Activated gamma-delta T cell treated with anti-CD3 and anti-CD28 coated beads, Interleukin-2, amount 50 U/mL, for 16 hours (primary cell): ENCODE results near the gene SIX4.

ENCODE experiments used
- DNase-seq: peaks from one replicate; pipeline ENCODE4 v3.0.0-alpha.2; 2020; ENCODE audit warnings: low read depth

SIX4 gene

DNA sequence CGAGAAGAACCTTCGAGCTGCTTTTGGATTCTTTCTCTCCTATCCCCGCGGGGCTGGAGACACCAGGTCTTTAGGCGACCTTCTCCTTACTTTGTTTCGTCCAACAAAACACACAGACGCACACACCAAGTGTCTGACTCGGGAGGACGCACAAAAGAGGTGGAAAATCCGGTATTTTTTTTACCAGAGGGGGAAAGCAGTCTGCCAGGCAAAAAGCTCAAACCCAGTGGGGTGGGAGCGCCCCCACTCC is 2.1 kb downstream of the SIX4 start:
- no peak for DNase-seq

DNA sequence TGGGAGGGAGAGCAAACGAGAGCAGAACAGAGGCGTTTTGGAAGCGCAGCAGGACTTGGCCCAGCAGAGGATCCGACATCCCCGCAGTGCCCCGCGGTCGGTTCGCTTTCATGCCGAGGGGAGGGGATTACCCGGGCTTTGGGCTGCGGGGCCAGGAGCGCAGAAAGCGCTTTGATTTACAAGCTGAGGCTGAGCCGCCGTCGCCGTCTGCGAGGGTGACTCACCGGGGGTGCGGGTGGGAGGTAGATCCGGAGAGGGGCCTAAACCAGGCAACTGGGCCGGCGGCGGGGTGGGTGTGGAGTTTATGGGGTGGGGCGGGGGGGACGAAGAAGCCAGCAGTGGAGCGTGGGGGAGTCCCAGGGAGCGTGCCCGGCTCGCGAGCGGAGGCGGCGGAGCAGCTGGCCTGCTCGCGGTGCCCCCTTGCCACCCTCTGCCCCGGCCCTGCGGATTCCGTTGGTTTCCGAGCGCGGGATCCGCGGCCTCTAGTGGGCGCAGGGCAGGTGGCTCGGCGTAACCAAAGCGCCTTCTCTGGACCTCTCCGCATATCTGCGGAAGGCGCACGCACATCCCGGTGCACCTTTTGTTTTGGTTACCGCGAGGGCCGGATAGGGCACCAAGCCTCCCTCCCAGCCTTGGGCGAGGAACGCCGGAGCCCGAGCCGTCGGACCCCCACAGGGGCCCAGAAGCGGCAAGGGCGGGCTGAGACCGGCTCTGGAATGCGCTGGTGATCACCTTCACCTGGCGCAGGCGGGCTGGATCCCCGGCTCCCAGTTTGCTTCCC is 2.6 kb downstream of the SIX4 start:
- peak; percentile 49 for DNase-seq

DNA sequence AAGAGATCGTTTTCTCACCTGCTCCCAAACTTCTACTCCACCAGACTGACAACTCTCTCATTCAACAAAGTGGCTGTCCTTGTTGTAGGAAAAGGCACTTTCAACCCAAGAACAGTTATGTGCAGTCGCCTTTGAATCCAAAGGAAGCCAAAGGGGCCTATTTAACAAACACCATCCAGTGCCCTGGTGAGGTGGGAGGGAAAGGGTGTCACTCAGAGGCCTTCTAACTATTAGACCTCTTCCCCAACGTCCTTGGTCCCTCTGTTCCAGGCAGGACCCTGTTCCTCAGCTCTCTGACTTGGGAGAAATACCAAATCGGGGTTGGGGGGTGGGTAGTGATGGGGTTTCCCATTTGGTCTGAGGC is 3.2 kb downstream of the SIX4 start:
- DNase-seq = no peak

DNA sequence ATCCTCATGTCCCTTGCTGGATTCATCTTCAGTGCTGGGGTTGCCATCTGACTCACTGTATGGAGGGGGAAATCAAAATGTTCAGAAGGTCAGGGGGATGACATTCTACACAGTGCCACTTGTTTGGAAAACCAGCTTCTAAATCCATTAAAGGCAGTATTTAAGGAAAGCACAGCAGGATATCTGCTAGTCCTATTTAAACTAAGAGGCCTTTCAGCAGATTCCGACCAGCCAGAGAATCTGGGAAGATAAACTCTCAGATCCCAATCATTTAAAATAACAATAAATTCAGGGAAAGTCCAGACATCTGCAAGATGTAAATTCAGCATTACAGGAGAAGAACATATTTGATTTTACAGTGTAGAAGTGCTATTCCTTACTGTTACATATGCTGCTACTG is 3.8 kb downstream of the SIX4 start:
- no peak for DNase-seq

DNA sequence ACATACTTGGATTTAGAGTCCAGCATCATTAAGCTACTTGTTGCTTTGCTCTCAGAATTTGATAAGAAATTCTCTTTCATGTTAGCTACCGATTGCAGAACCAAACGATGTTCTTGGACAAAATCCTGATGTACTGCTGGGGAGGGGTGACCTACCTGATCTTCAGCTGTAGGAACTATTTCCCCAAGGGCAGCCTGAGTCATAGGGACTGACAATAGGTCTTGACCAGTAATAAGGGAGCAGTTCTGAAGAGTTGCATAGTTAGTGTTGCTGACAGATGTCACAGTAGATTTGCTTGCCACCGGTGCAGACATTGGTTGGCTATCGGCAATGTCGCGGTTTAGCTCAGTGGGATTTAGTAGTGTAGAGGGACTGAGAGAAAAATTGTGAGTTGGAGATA is 10.6 kb downstream of the SIX4 start:
- no peak for DNase-seq

DNA sequence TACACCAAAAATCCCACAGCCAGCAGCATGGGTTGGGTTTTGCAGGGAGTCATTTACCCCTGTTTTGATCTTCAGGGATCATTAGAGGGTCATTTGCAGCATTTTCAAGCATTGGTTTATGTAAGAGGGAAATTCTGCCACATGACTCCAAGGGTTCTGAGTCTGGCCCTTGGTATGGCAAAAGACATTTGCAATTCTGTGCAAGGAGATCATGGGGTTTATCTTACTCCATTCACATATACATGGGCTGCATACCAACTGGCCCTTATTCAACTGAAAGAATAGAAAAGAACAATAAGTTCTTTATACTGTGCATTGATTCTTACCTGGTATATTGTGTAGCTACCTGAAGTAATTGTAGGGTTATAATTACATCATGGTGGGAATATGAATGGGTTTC is 13.7 kb downstream of the SIX4 start:
- no peak for DNase-seq

DNA sequence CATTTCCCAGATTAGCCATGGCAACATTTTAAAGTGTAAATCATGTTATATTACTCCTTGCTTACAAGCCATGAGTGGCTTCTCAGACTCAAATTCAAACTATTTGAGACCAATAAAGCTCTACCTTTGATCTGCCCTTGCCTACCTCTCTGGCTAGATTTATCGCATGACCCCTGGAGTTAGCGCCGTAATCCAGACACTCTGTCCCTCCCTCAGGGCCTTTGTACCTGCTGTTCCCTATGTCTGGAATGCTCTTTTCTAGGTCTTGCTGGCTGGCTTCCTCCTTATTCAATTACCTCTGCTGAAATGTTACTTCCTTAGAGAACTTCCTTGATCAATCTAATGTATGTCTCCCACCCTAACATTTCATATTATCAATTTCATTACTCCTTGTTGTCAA is 16.3 kb downstream of the SIX4 start:
- no peak for DNase-seq

DNA sequence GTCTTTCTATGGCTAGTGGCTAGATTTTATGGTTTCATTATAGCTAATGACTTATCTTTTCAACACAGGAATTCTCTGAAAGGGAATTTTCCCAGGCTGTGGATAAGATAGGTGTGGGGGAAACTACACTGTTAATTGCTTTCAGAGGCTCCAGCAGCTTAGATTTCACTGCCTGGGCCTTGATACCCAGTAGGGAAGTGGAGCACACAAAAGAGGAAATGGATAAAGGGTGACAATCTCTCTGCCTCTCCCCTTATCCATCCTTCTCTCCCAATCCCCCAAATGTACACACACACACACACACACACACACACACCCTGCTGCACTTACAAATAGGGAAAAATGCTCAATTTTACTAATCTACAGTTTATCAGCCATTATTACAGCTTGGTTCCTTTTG is 19.1 kb downstream of the SIX4 start:
- no peak for DNase-seq

DNA sequence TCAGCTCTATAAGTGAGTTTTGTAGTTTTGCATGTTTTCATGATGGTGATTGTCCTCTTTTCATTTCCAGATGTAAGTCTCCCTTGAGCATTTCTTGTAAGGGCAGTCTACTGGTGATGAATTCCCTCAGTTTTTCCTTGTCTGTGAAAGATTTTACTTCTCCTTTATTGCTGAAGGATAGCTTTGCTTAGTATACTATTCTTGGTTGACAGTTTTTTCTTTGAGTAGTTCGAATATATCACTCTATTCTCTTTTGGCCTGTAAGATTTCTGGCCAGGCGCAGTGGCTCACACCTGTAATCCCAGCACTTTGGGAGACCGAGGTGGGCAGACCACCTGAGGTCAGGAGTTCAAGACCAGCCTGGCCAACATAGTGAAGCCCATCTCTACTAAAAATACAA is 23.6 kb downstream of the SIX4 start:
- DNase-seq = no peak

DNA sequence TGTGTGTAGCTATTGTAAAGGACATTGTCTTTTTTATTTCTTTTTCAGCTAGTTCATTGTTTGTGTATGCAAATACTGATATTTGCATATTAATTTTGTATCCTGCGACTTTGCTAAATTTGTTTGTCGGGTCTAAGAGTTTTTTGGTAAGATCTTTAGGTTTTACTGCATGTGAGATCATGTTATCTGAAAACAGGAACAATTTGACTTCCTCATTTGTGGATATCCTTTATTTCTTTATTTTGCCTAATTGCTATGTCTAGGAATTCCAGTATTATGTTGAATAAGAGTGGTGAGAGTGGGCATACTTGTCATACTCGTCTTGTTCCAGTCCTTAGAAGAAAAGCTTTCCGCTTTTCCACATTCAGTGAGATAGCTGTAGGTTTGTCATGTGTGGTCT is 28.8 kb downstream of the SIX4 start:
- DNase-seq = no peak

DNA sequence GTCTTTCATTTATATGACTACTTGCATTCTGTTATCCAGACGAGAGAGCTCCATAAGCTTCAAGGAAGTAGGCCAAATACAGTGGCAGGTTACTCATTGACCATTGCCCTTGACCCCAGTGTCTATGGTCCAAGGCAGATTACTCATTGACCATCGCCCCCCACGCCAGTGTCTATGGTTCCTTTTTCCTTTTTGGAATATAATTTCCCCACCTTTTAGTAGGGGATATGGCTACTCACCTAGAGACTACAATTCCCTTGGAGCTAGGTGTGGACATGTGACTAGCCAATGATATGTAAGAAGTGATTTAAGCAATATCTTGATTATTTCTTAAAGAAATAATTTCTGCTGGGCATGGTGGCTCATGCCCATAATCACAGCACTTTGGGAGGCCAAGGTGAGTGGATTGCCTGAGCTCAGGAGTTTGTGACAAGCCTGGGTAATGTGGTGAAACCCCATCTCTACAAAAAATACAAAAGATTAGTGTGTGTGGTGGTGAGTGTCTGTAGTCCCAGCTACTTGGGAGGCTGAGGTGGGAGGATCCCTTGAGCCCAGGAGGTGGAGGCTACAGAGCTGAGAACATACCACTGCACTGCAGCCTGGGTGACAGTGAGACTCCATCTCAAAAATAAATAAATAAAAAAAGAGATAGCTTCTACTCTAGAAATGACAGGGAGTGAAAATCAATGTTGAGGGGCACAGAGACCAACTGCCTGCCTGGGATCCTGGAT is 32.6 kb downstream of the SIX4 start:
- DNase-seq = no peak

DNA sequence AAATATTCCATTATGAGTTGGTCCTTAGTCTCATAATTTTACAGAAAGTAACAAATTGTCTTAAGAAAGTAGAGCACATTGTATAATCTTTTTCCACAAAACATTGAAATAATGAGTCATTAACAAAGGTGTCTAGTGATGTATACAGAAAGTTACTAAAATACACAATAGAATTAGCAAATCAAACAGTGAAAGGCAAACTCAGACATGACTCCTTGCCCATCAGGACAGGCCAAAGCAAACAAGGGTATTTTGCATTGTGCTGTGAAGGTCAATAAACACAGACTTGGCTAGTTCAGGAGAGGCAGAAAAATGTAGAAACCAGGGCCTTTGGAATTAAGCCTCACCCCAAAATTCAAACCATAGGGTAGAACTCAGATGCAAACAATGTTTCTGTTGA is 37.3 kb downstream of the SIX4 start:
- DNase-seq = no peak

DNA sequence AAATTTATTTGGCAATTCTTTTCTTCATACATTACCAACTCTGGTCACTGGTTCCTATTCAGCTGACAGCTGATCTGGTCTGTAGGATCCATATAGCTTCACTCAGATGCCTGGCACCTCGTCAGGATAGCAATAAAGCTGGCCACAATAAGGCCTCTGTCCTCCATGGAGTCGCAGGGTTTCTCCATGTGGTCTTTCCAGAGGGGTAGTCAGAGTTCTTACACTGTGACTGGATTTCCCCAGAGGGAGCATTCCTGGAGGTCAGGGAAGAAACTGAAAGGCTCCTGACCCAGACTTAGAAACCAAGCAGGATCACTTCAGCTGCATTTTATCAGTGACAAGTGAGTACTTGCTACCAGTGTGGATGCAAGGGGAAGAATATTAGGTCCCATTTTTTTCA is 39.9 kb downstream of the SIX4 start:
- no peak for DNase-seq

DNA sequence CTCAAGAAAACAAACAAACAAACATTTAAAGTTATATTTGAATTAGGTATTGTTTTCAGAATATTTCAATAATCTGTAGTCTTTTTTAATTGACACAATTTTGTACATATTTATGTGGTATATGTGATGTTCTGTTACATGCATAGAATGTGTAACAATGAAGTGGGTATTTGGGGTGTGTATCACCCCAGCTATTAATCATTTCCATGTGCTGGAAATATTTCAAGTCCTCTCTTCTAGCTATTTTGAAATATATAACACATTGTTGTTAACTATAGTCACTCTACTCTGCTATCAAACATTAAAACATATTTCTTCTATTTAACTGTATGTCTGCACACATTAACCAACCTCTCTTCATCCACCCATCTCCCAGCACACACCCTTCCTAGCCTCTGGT is 42.9 kb downstream of the SIX4 start:
- DNase-seq = no peak

DNA sequence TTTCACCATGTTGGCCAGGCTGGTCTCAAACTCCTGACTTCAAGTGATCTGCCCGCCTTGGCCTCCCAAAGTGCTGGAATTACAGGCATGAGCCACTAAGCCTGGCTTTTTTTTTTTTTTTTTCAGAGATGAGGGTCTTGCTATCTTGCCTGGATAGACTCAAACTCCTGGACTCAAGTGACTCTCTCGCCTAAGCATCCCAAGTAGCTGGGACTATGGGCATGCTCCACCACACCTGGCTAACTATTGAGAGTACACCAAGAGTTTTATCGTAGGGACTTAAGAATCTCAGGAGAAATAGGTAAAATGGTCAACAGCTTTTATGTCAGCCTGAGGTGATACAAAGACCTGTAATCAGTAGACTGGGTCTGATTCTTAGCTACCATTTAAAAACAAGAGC is 43.6 kb downstream of the SIX4 start:
- no peak for DNase-seq

DNA sequence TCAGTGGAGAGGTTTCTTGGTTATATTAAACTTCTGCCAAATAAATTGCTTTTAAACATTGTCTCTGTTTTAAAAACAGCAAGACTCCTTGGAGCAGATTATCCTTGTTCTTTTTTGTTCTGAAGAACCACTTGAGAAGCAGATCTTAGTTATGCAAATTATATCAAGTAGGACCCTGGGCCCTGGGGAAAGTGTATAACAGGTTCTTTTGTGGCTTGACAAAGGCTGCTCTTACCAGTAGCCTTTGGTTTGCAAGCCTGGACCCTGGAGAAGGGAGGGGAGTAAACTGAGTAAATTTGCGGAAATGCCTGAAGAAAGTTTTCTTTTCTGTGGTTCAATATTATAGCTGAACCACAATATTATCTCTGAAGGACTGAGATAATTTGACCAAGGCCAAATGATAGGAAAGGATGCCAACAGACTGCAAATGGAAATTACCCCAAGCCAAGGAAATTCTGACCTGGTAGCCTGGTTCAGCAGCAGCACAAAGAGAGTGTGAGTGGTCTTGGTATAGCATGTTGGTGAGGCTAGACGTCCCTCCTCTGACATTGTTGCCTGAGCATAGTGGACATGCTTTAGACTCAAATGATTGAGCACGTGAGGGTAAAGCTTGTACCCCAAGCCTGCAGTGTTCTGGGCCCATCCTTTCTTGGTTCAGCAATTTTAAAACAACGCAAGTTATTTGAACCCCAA is 44.4 kb downstream of the SIX4 start:
- DNase-seq = no peak

DNA sequence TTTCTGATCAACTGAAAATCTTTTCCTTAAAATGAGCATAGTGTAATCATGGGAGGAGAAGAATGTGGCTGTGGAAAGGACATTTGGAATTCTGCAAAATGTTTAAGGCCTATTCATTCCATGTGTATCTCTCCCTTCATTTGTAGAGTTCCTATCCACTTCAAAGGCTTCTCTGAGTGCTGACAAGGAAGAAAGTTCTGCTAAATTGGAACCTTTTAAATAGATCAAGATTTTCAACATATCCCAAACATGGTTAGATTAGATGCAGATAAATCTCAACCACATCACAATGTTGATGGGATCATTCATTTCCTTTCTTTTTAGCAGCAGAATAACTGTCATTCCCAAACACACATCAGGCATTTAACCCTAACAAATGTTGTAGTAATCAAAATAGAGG is 46.5 kb downstream of the SIX4 start:
- no peak for DNase-seq

DNA sequence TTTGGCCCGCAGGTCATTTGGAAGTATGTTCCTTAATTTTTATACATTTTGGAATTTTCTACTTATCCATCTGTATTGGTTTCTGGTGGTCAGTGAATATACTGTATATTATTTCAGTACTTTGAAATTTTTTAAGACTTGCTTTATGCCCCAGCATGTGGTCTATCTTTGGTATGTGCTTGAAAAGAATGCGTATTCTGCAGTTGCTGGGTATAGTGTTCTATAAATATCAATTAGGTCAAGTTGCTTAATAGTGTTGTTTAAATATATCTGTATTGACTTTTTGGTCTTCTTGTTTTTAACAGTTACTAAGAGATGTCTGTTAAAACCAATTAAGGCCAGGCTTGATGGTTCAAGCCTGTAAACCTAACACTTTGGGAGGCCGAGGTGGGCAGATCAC is 53.2 kb downstream of the SIX4 start:
- DNase-seq = no peak

DNA sequence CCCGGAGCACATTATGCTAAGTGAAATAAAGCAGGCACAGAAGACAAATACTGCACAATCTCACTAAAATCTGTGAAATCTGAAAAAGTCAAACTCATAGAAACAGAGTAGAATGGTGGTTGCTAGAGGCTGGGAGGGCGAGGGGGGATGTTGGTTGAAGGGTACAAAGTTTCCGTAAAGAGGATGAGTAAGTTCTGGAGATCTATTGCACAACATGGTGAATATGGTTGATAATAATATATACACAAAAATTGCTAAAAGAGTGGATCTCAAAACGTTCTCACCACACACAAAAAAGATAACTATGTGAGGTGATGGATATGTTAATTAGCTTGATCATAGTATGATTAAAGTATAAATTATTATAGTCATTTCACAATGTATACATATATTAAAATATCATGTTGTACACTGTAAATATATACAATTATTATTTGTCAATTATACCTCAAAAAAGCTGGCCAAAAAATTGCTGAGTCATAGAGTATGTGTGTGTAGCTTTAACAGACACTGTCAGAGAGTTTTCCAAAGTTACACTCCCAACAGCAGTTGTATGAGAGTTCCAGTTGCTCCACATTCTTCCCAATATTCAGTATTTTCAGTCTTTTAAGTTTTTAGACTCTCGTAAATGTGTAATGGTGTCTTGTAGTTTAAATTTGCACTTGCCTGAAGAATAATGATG is 55.6 kb downstream of the SIX4 start:
- no peak for DNase-seq

DNA sequence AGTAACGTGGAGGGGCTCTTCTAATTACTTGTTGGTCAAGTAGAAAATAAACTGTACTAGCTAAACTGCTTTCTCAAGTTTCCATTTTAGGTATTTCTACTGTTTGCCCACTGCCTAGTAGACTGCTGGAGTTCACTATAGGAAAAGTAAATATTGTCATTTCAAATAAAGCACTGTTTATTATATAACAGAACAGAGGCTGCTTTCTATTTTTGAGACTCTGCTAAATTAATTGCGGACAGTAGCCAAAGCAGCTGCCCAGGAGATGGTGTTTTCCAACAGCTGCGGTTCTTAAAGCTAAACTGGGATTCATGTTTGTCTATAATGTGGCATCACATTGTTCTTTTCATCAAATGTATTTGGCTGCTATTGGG is 59.0 kb downstream of the SIX4 start:
- DNase-seq = no peak

DNA sequence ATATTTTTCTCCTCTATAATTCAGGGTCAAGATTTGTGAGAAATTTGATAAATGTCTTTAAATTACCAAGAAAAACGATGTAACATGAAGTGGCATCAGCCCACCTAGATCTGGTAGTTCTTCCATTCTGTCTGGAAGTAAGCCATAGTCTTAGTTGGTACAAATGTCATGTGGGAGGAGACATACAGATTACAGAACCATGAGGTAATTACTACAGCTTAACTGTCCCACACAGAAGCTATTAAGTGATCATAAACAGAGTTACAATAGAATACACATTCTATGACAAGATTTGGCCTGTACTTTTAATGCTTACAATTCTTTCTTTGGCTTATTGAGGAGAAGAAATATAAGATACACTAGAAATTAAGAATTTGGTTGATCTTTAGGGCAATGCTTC is 61.2 kb downstream of the SIX4 start:
- DNase-seq = no peak

DNA sequence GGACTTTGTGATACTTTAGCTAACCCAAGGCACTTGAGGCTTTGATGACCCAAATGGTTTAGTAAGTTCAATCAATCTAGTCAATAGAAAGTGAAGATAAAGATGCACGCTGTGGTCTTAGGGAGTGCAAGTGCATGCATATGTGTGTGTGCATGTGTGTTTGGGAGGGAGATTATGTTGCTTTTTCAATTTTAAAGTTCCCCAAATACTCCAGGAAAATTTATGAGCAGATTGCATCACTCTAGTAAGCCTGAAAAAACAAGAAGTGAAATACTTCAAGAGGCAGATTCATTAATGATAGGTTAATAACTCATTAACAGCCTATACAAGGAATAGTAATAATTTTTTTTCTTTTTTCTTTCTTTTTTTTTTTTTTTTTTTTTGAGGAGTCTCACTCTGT is 62.4 kb downstream of the SIX4 start:
- DNase-seq = no peak
